NCI-H187 (cell line): ENCODE results near the gene MYH8.

Experiments
- DNase-seq, 2 experiments: peaks; one replicate each; lab custom pipeline; 2025; lab: John Stamatoyannopoulos, UW

MYH8 gene

GRCh38 chr17:10421900-10422542 lies at the start of gene MYH8:
TSS of gene MYH8 (minus strand) at chr17:10421950. CDS start at chr17:10420227, 1,723 bp downstream.
- DNase-seq, result no peak

GRCh38 chr17:10469459-10469858 lies 47.7 kb upstream of the MYH8 start, which contains the start of gene MYH4:
TSS of gene MYH4 (minus strand) at chr17:10469559. CDS start at chr17:10466745, 2,814 bp downstream.
- no peak for DNase-seq

DNA sequence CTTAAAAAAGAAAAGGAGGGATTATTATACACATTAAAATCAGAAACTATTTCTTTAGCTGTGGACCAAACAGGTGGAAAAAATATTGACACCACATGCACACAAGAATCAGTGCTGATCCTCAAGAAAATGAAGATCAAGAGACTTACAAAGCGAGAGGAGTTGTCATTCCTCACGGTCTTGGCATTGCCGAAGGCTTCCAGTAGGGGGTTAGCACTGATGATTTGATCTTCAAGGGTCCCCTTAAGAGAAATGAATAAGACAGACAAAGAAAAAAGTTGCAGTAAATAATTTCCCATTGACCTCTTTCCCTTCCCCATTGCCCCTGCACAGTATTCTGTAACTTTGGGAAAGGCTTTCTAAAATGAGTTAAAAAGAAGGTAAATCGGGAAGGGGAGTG lies 41.7 kb upstream of the MYH8 start:
- DNase-seq, result no peak

- DNase-seq, result no peak
Measured at GRCh38 chr17:10460062-10460461, 38.3 kb upstream of the MYH8 start.

GRCh38 chr17:10458701-10459100 lies 37.0 kb upstream of the MYH8 start:
- DNase-seq, result no peak

GRCh38 chr17:10457952-10458351 lies 36.2 kb upstream of the MYH8 start:
- DNase-seq, result no peak

- no peak for DNase-seq
Measured at GRCh38 chr17:10447026-10447931, 25.5 kb upstream of the MYH8 start.

DNA sequence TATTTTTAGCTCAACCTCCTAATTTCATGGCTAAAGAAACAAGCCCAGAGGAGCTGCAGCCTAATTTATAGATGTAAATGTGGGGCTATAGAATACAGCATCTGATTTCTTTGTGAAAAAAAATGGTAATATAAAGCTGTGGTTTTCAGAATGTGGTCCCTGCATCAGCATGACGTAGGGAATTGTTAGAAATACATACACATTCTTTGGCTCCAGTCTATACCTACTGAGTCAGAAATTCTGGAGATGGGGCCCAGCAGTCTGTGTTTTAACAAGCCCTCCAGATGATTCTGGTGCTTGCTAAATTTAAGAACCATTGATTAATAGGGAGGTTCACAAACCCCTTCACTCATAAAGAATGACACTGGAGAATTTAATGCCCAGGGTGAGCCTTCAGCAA lies 18.1 kb upstream of the MYH8 start:
- DNase-seq, result no peak

GRCh38 chr17:10435096-10435495 lies 13.3 kb upstream of the MYH8 start:
- no peak for DNase-seq

DNA sequence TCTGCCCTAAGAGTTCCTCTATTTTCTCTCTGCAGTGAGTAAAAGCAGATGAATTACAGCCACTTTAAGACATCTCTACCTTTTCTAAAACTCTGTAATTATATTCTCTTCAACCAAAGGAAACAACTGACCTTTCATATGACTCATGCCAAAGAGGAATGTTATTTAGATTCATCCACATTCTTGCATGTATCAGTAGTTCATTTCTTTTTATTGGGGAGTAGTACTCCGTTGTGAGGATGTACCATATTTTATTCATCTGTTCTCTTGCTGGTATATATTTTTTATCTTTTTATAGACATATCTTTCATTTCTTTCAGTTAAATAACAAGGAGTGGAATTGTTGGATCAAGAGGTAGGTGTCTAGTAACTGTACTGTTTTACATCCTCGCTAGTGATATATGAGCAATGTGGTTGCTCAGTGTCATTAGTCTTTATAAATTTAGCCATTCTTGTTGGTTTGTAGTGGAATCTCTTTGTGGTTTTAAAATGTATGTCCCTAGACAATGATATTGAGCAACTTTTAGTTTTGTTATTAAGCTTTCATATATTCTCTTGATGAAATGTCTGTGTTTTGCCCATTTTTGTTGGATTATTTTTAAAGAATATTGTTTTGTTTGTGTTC lies 7.8 kb upstream of the MYH8 start:
- DNase-seq, result no peak

- no peak for DNase-seq
Measured at GRCh38 chr17:10428781-10429180, 7.0 kb upstream of the MYH8 start.

DNA sequence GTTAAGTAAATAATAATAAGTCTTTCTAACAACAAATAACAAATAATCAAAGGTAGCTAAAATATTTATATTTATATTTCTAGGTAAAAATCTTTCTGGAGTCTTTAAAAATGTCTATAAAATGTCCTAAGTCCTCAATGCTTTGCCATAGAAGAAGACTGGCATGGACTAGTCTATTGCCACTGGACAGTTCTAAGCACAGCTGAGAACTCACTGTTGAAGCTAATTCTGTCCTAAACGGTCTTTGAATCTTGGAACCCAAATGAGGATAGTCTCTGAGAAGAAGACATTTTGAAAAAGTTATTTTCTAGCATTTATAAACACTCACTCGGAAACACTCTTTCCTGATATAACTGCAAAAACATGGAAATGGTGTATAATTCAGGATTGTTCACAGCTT lies 539 bp downstream of the MYH8 start:
- DNase-seq, result no peak

DNA sequence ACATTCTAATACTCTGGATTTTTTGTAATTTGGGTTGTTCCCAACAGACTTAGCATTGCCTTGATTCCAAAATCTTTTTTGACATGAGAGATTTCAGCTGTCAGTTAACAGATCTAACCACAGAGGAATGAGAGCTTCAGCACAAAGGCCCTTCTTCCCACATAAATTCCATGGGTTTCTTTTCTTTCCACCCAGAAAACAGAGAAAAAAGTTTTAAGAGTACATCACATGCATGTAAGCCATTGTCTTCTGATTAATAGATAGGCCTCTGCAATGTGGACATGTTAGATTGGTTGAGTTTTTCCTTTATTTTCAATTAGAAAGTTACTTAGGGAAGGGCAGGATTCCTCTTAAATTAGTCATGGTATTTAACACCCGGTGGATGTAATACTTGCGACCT lies 939 bp downstream of the MYH8 start:
- no peak for DNase-seq

DNA sequence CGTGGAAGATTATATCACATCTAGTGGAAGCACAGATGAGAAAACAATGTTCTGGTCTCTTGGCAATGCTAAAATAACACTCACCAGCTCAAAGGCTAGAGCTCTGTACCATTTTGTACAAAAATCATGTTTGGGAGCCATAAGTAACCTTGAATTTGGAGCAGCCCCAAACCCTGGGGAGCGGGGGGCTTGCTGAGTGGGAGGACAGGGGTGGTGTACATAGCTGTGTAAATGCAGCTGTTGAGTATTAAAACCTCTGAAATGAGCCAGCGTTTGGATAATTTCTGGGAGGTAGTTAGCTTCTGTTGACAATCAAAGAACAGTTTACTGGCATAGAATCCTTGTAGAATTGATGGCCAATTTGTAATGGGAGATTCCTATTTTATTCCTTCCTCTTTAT lies 4.3 kb downstream of the MYH8 start:
- no peak for DNase-seq

- no peak for DNase-seq
Measured at GRCh38 chr17:10415161-10415560, 6.6 kb downstream of the MYH8 start.

- no peak for DNase-seq
Measured at GRCh38 chr17:10403589-10403988, 18.2 kb downstream of the MYH8 start.

GRCh38 chr17:10398352-10398751 lies 23.4 kb downstream of the MYH8 start:
- DNase-seq, result no peak

- DNase-seq, result no peak
Measured at GRCh38 chr17:10396524-10397163, 25.1 kb downstream of the MYH8 start.

- no peak for DNase-seq
Measured at GRCh38 chr17:10394201-10394887, 27.4 kb downstream of the MYH8 start.

GRCh38 chr17:10392880-10393279 lies 28.9 kb downstream of the MYH8 start:
- no peak for DNase-seq

DNA sequence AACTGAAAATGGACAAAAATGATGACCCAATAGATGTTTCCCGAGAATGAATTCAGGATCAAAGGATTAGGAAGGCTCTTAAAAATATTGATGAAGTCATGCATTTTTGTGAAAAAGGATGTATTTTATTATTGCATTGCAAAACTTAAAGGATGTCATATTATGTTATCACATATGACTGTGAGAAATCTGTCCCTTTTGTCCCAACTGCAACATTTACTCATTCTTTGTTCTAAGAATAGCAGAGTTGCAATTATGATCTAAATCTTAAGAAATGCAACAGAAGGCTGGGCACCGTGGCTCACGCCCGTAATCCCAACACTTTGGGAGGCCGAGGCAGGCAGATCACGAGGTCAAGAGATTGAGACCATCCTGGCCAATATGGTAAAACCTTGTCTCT lies 35.9 kb downstream of the MYH8 start:
- no peak for DNase-seq

DNA sequence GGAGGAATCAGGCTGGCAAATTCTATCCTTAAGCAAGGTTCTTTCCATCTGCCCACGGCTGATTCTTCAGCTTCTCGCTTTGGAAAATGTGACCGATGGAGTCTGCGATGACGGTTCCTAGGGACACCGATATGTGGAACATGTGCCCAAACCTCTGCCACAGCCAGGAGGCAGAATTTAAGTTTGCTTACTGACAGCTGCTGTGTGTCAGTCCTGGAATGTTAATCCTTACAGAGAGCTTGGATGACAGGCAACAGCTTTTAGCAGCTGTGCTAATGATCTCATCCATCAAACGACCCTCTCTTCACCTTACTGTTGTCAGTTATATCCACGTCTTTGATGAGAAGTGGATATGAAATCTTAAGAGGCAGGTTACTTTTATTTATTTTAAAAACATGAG lies 37.6 kb downstream of the MYH8 start:
- no peak for DNase-seq
